Measurements from ENCODE around the gene NRXN2. TPM values are rescaled to one million over a fixed set of nuclear protein-coding genes. Genes with fewer than 3 reads are reported as not detected.

Gene NRXN2
- total and polyA plus RNA-seq, 2 of the 13 experiments (the other 11 are each of a cell fraction or from before 2014, with no cell fraction given) = not detected

DNA sequence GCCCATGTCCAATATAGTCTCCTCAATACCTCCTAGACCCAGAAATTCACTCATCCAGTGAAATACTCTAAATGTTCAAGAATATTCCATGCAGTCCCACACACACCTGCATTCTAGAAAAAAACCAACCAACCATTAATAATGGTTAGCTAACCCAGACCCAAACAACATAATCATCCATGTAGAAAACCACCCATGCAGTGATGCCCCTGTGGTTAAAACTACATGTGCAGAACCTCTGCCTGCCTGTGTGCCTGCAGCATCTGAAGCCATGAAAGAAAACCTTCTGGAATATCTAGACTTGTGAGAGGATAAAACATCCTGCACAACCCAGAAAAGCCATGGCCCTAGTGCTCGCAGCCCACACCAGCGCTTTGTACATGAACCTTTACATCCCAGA is 84.2 kb downstream of the NRXN2 start (continued):
- TF ChIP-seq, protein P1, sequence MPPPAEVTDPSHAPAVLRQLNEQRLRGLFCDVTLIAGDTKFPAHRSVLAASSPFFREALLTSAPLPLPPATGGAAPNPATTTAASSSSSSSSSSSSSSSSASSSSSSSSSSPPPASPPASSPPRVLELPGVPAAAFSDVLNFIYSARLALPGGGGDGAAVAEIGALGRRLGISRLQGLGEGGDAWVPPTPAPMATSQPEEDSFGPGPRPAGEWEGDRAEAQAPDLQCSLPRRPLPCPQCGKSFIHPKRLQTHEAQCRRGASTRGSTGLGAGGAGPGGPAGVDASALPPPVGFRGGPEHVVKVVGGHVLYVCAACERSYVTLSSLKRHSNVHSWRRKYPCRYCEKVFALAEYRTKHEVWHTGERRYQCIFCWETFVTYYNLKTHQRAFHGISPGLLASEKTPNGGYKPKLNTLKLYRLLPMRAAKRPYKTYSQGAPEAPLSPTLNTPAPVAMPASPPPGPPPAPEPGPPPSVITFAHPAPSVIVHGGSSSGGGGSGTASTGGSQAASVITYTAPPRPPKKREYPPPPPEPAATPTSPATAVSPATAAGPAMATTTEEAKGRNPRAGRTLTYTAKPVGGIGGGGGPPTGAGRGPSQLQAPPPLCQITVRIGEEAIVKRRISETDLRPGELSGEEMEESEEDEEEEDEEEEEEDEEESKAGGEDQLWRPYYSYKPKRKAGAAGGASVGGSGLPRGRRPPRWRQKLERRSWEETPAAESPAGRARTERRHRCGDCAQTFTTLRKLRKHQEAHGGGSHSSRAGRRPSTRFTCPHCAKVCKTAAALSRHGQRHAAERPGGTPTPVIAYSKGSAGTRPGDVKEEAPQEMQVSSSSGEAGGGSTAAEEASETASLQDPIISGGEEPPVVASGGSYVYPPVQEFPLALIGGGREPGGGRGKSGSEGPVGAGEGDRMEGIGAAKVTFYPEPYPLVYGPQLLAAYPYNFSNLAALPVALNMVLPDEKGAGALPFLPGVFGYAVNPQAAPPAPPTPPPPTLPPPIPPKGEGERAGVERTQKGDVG (CRISPR knock-in tag; IDR thresholded peaks at IDR 0.05; ENCODE audit: borderline replicate concordance) = no peak
- TF ChIP-seq, protein P2, sequence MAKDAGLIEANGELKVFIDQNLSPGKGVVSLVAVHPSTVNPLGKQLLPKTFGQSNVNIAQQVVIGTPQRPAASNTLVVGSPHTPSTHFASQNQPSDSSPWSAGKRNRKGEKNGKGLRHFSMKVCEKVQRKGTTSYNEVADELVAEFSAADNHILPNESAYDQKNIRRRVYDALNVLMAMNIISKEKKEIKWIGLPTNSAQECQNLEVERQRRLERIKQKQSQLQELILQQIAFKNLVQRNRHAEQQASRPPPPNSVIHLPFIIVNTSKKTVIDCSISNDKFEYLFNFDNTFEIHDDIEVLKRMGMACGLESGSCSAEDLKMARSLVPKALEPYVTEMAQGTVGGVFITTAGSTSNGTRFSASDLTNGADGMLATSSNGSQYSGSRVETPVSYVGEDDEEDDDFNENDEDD (CRISPR knock-in tag; IDR thresholded peaks at IDR 0.05; ENCODE audit: borderline replicate concordance) = no peak

DNA sequence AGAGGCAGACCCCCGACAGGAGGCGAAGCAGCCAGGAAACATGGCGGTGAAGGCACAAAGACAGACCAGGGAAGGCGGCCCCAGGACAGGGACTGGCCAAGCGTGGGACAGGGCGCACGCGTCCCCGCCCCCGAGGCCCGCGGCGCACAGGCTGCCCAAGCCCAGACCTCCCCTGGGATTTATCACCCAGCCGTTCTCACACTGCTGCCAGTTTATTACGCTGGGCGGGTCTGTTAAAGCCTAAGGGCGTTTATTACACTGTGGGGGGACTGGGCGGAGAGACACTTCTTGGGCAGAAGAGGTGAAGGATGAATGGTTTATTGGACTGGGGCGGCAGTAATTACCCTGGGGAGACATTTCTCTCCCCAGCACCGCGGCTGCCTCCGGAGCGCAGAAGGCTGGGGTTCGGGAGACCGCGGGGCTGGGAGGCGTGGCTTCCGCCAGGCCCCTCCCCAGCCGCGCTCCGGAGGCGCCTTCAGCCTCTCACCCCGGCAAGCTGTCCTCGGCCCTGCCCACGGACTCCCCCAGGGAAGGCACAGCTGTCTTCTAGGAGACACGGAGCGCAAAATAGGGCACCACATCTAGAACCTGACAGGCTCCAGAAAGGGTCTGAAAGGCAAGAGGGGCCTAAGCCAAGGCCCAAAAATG is 84.9 kb downstream of the NRXN2 start:
- H3K4me2 ChIP-seq (ENCODE audit: low read depth, low read length) = no peak overlapping the region
- H3K27me3 ChIP-seq (ENCODE audit: control insufficient read depth in 1 of 2, insufficient read depth in 2 of 2, low read length in 2 of 2) = peaks cover 7 to 56% of the 10 kb centered on the region in 2 experiments; a peak in 4 of 5 replicates
- H4K20me1 ChIP-seq (ENCODE audit: insufficient read depth, low read length) = no peaks in the 10 kb centered on the region
- BruUV-seq (replicated peaks) = no TSS peak
- in situ Hi-C loops (cut with HindIII; ENCODE audit: extremely low pct_ligation_motif_present, low pct_unique_long_range_greater_than_20kb) (no loop called here), intact Hi-C loops (cut with micrococcal nuclease; ENCODE audit: unreplicated experiment) (no loop called here)
- H3K27ac ChIP-seq (ENCODE audit: extremely low read length, insufficient read depth, low read length) = no peak overlapping the region
- H3K4me1 ChIP-seq (ENCODE audit: insufficient read depth, low read length) = no peaks in the 10 kb centered on the region
- H3K9me3 ChIP-seq (ENCODE audit: low read length) = no peaks in the 10 kb centered on the region
- CTCF ChIA-PET (ENCODE audit: low intra/inter-chr PET ratio, low total read pairs) = no interaction called here
- POLR2A ChIA-PET = no interaction called here
- no peak for DNase-seq (ENCODE audit: low spot score)
- no peak for ATAC-seq
- WGBS (ENCODE audit: low lambda C conversion rate) = 70% methylated on average over 30 of the region's 37 CpGs
- no peak for FAIRE-seq
- H3K9ac ChIP-seq (ENCODE audit: insufficient read depth, low read depth, low read length) = no peak overlapping the region
- H3K4me3 ChIP-seq (replicated peaks in 1 of 3; ENCODE audit: insufficient read depth in 1 of 3, low read depth in 2 of 3, low read length in 3 of 3) = no peak overlapping the region
- TF ChIP-seq, protein P3, sequence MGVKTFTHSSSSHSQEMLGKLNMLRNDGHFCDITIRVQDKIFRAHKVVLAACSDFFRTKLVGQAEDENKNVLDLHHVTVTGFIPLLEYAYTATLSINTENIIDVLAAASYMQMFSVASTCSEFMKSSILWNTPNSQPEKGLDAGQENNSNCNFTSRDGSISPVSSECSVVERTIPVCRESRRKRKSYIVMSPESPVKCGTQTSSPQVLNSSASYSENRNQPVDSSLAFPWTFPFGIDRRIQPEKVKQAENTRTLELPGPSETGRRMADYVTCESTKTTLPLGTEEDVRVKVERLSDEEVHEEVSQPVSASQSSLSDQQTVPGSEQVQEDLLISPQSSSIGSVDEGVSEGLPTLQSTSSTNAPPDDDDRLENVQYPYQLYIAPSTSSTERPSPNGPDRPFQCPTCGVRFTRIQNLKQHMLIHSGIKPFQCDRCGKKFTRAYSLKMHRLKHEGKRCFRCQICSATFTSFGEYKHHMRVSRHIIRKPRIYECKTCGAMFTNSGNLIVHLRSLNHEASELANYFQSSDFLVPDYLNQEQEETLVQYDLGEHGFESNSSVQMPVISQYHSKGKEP (CRISPR knock-in tag; IDR thresholded peaks at IDR 0.05) = no peak
- TF ChIP-seq MZF1 (CRISPR knock-in tag; IDR thresholded peaks at IDR 0.05; ENCODE audit: borderline replicate concordance) = no peak
- no peaks in the 10 kb centered on the region for H3K79me2 ChIP-seq (ENCODE audit: insufficient read depth, low read length)
- H2AFZ ChIP-seq (ENCODE audit: low read length) = no peak overlapping the region
- no peaks in the 10 kb centered on the region for H3K36me3 ChIP-seq (replicated peaks in 1 of 2; ENCODE audit: control insufficient read depth in 1 of 2, insufficient read depth in 2 of 2, low read length in 2 of 2)
